Cardiac muscle cell (in vitro differentiated cells and primary cell): ENCODE results near the gene CCT5. TPM values are rescaled to one million over a fixed set of nuclear protein-coding genes. Genes with fewer than 3 reads are reported as not detected.

ENCODE experiments used
- DNase-seq, 2 donors: peaks; one replicate each; pipeline versions ENCODE4 v3.0.0 to v3.0.0-alpha.2; 2010 to 2017; ENCODE audit warnings: low read depth in 1 of 2, low spot score in 1 of 2
- H3K27ac ChIP-seq: fragments of 200-600 bp; sonication (generic); 2 replicates; pipeline ENCODE4 v1.5.1; 2016
- H3K27me3 ChIP-seq: fragments of 200-600 bp; sonication (generic); 2 replicates; pipeline ENCODE4 v1.6.0; 2016; ENCODE audit warnings: control low read depth
- H3K36me3 ChIP-seq: fragments of 200-600 bp; sonication (generic); 2 replicates; pipeline ENCODE4 v1.5.1; 2016; ENCODE audit warnings: control low read depth
- H3K4me1 ChIP-seq: fragments of 200-600 bp; sonication (generic); 2 replicates; pipeline ENCODE4 v1.8.1; 2017; ENCODE audit warnings: low read depth, mild to moderate bottlenecking, mixed run types
- H3K4me3 ChIP-seq: fragments of 200-600 bp; sonication (generic); 2 replicates; pipeline ENCODE4 v1.5.1; 2016; ENCODE audit warnings: mild to moderate bottlenecking
- H3K9me3 ChIP-seq: fragments of 200-600 bp; sonication (generic); 2 replicates; pipeline ENCODE4 v1.5.1; 2017; ENCODE audit warnings: low read depth, mild to moderate bottlenecking, control low read depth
- polyA plus RNA-seq: library from polyadenylated mRNA; unstranded; fragments of >200 nt; fragmentation: Nextera tagmentation; extraction: Ambion mirVana; gene quantifications from 2 replicates; pipeline ENCODE4 v1.2.1, GENCODE V29; 2016
- total RNA-seq: library from RNA; depleted of rRNA; stranded (reverse); fragments of >200 nt; gene quantifications from 2 replicates; pipeline ENCODE4 v1.2.3, GENCODE V29; 2016
- TF ChIP-seq, protein P1 (sequence below): IDR thresholded peaks from 2 replicates; pipeline ENCODE4 v1.5.1; 2012; ENCODE audit warnings: low read depth, mild to moderate bottlenecking, low read length

CCT5 gene
- total and polyA plus RNA-seq, 2 experiments from 2014 or later = 176 to 265 TPM

- H3K36me3 ChIP-seq = no peaks in the 10 kb centered on the region
- TF ChIP-seq, protein P1, sequence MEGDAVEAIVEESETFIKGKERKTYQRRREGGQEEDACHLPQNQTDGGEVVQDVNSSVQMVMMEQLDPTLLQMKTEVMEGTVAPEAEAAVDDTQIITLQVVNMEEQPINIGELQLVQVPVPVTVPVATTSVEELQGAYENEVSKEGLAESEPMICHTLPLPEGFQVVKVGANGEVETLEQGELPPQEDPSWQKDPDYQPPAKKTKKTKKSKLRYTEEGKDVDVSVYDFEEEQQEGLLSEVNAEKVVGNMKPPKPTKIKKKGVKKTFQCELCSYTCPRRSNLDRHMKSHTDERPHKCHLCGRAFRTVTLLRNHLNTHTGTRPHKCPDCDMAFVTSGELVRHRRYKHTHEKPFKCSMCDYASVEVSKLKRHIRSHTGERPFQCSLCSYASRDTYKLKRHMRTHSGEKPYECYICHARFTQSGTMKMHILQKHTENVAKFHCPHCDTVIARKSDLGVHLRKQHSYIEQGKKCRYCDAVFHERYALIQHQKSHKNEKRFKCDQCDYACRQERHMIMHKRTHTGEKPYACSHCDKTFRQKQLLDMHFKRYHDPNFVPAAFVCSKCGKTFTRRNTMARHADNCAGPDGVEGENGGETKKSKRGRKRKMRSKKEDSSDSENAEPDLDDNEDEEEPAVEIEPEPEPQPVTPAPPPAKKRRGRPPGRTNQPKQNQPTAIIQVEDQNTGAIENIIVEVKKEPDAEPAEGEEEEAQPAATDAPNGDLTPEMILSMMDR = no peak
- H3K4me1 ChIP-seq = no peaks in the 10 kb centered on the region
- no peak for DNase-seq
- no peak overlapping the region for H3K4me3 ChIP-seq
- H3K27ac ChIP-seq = no peak overlapping the region
- H3K9me3 ChIP-seq = no peaks in the 10 kb centered on the region
- H3K27me3 ChIP-seq = no peaks in the 10 kb centered on the region
Measured at GRCh38 chr5:10300246-10300645, 50.2 kb downstream of the CCT5 start.

GRCh38 chr5:10301266-10301665, 51.2 kb downstream of the CCT5 start:
- H3K27me3 ChIP-seq = no peaks in the 10 kb centered on the region
- no peak overlapping the region for H3K27ac ChIP-seq
- no peaks in the 10 kb centered on the region for H3K36me3 ChIP-seq
- H3K4me1 ChIP-seq = no peaks in the 10 kb centered on the region
- no peaks in the 10 kb centered on the region for H3K9me3 ChIP-seq
- TF ChIP-seq, protein P1 = no peak
- no peak overlapping the region for H3K4me3 ChIP-seq
- no peak for DNase-seq

DNA sequence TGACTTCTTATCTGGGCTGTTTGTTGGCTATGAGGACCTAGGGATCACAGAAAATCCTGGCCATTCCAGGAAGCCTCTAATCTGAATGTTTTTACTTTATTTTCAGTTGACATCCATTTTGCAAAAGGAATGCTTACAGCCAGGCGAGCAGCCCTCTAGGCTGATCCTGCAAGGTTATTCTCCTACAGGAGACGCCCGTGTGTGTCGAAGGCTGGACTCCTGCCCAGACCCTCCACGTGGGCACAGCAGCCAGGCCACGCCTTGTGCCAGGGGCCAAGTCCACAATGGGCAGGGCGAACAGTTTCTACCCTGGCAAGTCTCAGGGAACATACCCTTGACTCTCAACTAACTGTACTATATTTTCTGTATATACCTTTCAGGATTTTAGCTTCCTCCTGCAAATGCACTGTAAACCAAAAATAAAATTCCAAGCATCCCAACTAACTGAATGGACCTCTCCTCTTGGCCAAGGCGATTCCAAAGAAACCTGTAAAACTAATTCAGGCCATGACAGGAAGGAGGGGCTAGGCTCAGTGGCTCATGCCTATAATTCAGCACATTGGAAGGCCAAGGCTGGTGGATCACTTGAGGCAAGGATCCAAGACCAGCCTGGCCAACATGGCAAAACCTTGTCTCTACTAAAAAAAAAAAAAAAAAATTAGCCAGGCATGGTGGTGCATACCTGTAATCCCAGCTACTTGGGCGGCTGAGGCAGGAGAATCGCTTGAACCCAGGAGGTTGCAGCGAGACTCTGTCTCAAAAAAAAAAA, 51.9 kb downstream of the CCT5 start:
- Histone ChIP-seq H3K36me3 (no peaks in the 10 kb centered on the region), H3K4me1 (no peaks in the 10 kb centered on the region), H3K27me3 (peaks cover 2% of the 10 kb centered on the region), H3K27ac (no peak overlapping the region), H3K9me3 (no peaks in the 10 kb centered on the region), H3K4me3 (no peak overlapping the region)
- DNase-seq = no peak
- TF ChIP-seq, protein P1 = no peak

DNA sequence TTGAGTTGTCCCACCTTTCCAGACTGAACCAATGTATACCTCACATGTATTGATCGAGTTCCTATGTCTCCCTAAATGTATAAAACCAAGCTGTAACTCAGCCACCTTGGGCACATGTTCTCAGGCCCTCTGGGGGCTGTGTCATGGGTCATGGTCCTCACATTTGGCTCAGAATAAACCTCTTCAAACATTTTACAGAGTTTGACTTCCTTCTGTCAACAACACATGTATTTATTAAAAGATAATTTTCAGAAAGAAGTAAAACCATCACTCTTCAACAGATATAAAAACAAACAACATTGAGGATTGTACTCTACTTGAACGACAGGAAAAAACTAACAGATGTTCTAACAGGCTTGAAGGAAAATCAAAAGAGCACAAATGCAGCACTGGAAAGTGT, 53.1 kb downstream of the CCT5 start:
- Histone ChIP-seq H3K36me3 (no peaks in the 10 kb centered on the region), H3K27ac (no peak overlapping the region), H3K27me3 (peaks cover 4% of the 10 kb centered on the region), H3K4me1 (no peaks in the 10 kb centered on the region), H3K9me3 (no peaks in the 10 kb centered on the region), H3K4me3 (no peak overlapping the region)
- DNase-seq = no peak
- TF ChIP-seq, protein P1 = no peak

GRCh38 chr5:10303699-10304170, 53.7 kb downstream of the CCT5 start:
- DNase-seq = no peak
- no peak overlapping the region for H3K27ac ChIP-seq
- no peaks in the 10 kb centered on the region for H3K36me3 ChIP-seq
- no peak overlapping the region for H3K4me3 ChIP-seq
- no peaks in the 10 kb centered on the region for H3K9me3 ChIP-seq
- H3K4me1 ChIP-seq = no peaks in the 10 kb centered on the region
- TF ChIP-seq, protein P1 = no peak
- peaks cover 4% of the 10 kb centered on the region for H3K27me3 ChIP-seq
